Spleen (tissue), 7 donors: ENCODE results near the gene MB.

Experiments used
- CTCF ChIP-seq, 11 experiments: fragments of 200-600 bp in 7 of 11; fragments of 450-650 bp in 4 of 11; sonication (generic) in 4 of 11; IDR thresholded peaks in 8 of 11; conservative IDR thresholded peaks in 3 of 11; 1 replicate in 7 of 11; 2 replicates in 4 of 11; pipeline versions ENCODE4 v1.4.0 to v1.8.0; 2016 to 2021; ENCODE audit warnings: antibody characterized with exemption in 11 of 11, inconsistent platforms in 4 of 11, mild to moderate bottlenecking in 1 of 11
- POLR2A ChIP-seq, 3 donors: fragments of 450-650 bp; IDR thresholded peaks; one replicate each; pipeline ENCODE4 v1.5.1; 2017; ENCODE audit warnings: antibody characterized with exemption in 3 of 3, mild to moderate bottlenecking in 1 of 3
- POLR2AphosphoS5 ChIP-seq, 3 donors: sonication (generic); formaldehyde crosslinking; IDR thresholded peaks; one replicate each; pipeline ENCODE4 v1.5.1; 2017; ENCODE audit warnings: antibody characterized with exemption in 3 of 3
- donor health status: DM: no; HTN: no; CAD: no; lungs with moderate emphysema.
- donor health status: DM: no; HTN: no; CAD: no.
- donor health status: DM: no; HTN: no; CAD: no.

- no peak for TF ChIP-seq CTCF (IDR thresholded peaks at IDR 0.05 in 8 of 11, conservative IDR thresholded peaks at IDR 0.05 in 3 of 11)
- no peak for TF ChIP-seq POLR2A (IDR thresholded peaks at IDR 0.05)
- TF ChIP-seq POLR2AphosphoS5 (IDR thresholded peaks at IDR 0.05): no peak
These were observed at the start of gene MB for GRCh38 chr22:35617137-35617755.
